ENCODE measurements around the gene TACC2.

DNA sequence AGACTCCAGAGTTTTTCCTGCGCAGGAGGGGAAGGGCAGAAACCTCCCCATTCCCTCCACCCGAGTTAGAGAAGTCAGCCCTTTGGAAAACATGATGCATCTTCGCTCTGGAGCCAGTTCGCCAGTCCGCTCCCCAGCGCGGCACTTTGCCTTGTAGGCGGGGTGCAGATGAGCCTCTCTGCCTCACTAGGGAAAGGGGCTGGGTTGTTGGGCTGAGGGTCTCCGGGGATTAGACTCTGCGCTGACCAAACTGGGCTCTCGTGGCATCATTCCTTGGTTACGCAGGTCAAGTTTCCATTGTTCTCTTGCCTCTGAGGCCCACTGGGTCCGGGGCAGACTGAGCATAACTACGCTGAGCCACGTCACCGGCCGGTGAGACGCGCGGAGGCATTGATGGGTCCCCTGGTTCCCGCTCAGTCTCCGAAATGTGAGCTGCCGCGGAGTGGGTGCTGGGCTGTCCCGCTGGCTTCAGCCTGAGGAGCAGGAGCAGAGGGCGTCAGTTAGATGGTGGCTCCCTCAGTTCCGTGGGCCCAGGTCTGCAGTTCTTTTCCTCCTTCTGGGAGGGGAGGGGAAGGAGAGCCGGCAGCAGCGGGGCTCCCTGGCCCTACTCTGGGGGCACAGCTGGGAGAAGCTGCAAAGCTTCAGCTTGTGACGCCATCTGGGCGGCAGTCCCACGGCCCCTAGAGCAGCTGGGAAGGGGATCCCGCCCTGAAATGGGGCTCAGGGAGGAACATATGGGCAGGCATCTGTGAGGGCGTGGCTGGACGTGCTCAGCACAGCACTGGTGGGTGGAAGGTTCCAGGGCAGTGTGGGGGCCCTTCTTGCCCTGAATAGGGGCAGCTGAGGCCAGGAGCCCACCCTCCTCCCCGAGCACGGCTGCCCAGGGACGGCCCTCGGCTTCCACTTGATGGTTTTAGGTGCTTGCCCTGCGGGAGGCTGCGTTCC lies 160.9 kb downstream of the TACC2 start:
- TF ChIP-seq, protein P1, sequence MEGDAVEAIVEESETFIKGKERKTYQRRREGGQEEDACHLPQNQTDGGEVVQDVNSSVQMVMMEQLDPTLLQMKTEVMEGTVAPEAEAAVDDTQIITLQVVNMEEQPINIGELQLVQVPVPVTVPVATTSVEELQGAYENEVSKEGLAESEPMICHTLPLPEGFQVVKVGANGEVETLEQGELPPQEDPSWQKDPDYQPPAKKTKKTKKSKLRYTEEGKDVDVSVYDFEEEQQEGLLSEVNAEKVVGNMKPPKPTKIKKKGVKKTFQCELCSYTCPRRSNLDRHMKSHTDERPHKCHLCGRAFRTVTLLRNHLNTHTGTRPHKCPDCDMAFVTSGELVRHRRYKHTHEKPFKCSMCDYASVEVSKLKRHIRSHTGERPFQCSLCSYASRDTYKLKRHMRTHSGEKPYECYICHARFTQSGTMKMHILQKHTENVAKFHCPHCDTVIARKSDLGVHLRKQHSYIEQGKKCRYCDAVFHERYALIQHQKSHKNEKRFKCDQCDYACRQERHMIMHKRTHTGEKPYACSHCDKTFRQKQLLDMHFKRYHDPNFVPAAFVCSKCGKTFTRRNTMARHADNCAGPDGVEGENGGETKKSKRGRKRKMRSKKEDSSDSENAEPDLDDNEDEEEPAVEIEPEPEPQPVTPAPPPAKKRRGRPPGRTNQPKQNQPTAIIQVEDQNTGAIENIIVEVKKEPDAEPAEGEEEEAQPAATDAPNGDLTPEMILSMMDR (IDR thresholded peaks at IDR 0.05; ENCODE audit: borderline replicate concordance, extremely low read depth, low read length, poor library complexity, severe bottlenecking) = no peak
- TF ChIP-seq EZH2 (IDR thresholded peaks at IDR 0.05; ENCODE audit: borderline replicate concordance, low read depth, low read length, severe bottlenecking) = no peak

All from DND-41 (cell line).